Stimulated activated CD4-positive, alpha-beta T cell treated with anti-CD3 and anti-CD28 coated beads, Interleukin-4, amount 100 ng/mL, for 48 hours (primary cell): ENCODE data around the gene GIT1.
A peak's percentile ranks its signal among the peaks of the same experiment; 100 is the strongest.
"Not testable (repeated sequence)": the region's sequence is repeated elsewhere in the genome, so short reads cannot be mapped to it uniquely, and the experiment has no call there.

Source experiments
- DNase-seq, 2 donors: peaks; one replicate each; pipeline ENCODE4 v3.0.0-alpha.2; 2020; ENCODE audit warnings: low read depth in 2 of 2

Gene GIT1

DNA sequence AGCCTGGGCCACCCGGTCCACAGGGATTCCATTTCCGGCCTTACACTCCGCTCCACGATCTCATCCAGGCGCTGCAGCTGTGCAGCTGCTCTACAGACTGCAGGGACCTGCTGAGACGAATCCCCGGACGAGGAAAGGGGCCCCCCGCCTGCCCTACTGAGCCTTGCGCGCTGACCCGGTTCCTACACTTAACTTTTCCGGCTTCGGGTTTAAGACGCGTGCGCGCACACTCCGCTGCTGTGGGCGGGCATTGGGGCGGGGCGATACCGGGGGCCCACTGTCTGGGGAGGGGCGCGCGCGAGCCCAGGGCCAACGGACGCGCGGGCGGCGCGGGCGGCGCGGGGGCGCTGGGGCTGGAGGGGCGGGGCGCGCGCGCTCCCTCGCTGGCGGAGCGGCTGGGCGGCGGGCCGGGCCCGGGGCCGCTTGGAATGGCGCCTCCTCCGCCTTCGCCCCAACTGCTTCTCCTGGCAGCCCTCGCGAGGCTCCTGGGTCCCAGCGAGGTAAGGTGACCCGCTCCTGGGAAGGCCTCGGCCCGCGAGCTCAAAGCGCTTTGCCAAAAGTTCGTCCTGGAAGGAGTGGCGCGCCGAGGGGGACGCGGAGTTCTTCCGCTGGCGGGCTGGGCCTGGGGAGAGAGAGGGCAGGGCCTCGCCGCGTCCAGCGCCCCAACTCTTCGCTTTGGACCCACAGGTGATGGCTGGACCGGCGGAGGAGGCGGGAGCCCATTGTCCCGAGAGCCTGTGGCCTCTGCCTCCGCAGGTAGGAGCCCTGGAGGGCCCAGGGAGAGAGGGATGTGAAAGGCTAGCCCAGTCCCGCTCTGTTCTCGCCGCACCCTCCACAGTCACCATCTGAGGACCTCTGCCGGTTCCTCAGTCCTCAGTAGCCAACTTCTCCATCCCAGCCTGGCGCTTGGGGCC is 20.9 kb downstream of the GIT1 start, which contains the start of gene TP53I13:
Gene TP53I13 (plus strand): TSS at position 371 of the 914 bp plus-strand sequence. CDS start 58 bp downstream, at position 429.
- DNase-seq: peak; percentile 82 to 88

GRCh38 chr17:29567554-29568330 is 21.7 kb downstream of the GIT1 start:
- peak; percentile 73 to 77 for DNase-seq

GRCh38 chr17:29567304-29567553 is 22.2 kb downstream of the GIT1 start:
- no peak for DNase-seq

- peak; percentile 50 to 52 for DNase-seq
Measured at GRCh38 chr17:29566473-29567303, 22.8 kb downstream of the GIT1 start, which contains the start of gene ABHD15. TSS of gene ABHD15 (minus strand) at chr17:29567037. CDS start at chr17:29566966, 71 bp downstream.

GRCh38 chr17:29565643-29566472 is 23.6 kb downstream of the GIT1 start:
- DNase-seq: peak; percentile 48 to 54

DNA sequence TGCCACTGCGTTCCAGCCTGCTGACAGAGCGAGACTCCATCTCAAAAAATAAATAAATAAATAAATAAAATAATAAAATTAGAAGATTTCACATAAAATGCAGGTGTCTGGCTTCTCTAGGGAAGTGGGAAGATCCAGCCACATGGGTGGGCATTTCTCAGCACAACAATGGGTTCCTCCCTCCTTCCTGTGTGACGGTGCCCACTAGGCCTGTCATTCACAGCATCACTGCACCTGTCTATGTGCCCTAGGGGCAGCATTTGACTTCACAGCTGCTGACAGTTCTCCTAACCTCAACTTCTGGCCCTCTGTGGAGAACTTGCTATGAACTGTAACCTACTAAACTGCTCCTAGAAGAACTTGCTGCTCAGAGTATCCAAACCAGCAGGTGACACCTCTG is 25.6 kb downstream of the GIT1 start:
- no peak for DNase-seq

GRCh38 chr17:29562615-29563014 is 26.8 kb downstream of the GIT1 start:
- DNase-seq: no peak

- no peak for DNase-seq
Measured at GRCh38 chr17:29561554-29562517, 27.6 kb downstream of the GIT1 start.

- DNase-seq: no peak
Measured at GRCh38 chr17:29560316-29560715, 29.1 kb downstream of the GIT1 start.

DNA sequence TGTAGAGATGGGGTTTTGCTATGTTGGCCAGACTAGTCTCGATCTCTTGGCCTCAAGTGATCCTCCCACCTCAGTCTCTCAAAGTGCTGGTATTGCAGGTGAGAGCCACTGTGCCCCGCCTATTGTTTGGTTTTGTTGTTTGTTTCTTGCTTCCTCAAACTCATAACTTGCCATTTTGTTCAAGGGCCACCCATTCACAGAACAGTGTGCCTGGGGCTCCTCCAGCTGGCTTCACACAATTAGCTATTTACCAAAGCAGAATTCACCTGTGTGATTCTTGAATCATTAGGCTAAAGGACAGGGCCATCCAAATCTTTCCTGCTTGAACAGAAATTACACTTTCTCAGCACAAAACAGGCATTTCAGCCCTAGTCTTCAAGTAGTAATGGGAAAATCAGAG is 29.8 kb downstream of the GIT1 start:
- no peak for DNase-seq

DNA sequence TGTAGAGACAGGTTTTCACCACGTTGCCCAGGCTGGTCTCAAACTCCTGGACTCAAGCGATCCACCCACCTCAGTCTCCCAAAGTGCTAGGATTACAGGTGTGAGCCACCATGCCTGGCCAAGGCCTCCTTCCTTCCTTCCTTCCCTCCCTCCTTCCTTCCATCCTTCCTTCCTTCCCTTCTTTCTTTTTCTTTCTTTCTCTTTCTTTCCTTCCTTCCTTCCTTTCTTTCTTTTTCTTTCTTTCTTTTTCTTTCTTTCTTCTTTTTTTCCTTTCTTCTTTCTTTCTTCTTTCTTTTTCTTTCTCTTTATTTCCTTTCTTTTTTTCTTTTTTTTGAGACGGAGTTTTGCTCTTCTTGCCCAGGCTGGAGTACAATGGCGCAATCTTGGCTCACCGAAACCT is 31.3 kb downstream of the GIT1 start:
- not testable (repeated sequence) for DNase-seq

DNA sequence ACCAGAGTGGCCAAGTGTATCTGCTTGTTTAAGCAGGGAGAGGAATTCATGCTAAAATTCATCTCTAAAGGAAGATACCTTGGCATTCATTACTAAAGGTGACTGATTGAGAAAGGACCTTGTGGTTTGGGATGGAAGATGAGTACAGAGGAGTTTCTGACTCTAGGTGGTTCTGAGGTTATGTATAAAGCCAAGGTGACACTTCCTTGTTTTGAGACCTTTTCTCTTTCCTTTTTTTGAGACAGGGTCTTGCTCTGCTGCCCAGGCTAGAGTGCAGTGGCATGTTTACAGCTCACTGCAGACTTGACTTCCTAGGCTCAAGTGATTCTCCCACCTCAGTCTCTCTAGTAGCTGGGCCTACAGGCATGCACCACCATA is 31.7 kb downstream of the GIT1 start:
- DNase-seq: no peak

DNA sequence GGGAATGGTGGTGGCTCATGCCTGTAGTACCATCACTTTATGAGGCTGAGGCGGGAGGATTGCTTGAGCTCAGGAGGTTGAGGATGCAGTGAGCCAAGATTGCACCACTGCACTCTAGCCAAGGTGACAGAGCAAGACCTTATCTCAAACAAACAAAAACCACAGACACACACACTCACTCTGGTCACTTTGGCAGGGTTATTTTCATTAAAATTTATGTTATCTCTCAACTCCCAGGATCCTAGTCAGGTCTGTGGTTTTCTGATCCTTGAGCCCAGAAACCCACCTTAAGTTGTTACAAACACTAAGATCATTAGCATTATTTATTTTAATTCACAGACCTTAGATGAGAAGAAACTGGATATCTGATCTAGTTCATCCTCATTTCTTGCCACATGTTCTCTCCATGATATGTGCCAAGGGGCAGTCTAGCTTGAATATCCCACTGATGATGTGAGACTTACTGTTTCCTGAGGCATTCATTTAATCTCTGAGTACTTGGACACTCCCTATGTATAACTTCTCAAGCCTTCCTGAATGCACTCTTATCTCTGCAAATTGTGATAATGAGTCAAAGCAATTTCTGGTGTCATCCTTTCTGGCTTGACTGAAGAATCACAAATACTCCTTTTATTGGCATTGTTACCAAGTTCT is 32.2 kb downstream of the GIT1 start:
- no peak for DNase-seq

DNA sequence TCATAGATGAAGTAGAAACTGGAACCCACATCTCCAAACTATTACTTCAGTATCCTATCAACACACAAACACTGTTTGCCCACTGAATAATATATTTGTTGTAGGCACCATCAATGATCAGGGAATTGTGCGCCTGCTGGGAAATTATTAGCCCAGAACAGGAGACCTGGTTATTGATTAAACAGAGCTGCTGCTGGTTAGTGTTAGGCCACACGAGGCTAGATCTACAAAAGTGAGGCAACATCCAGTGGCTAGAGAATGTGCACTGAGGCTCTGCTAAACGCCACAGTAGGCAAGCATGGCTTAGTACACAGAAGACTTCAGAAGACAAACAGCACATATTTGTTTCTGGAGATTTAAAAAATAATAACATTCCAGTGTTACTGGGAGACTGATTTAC is 33.6 kb downstream of the GIT1 start:
- DNase-seq: no peak

DNA sequence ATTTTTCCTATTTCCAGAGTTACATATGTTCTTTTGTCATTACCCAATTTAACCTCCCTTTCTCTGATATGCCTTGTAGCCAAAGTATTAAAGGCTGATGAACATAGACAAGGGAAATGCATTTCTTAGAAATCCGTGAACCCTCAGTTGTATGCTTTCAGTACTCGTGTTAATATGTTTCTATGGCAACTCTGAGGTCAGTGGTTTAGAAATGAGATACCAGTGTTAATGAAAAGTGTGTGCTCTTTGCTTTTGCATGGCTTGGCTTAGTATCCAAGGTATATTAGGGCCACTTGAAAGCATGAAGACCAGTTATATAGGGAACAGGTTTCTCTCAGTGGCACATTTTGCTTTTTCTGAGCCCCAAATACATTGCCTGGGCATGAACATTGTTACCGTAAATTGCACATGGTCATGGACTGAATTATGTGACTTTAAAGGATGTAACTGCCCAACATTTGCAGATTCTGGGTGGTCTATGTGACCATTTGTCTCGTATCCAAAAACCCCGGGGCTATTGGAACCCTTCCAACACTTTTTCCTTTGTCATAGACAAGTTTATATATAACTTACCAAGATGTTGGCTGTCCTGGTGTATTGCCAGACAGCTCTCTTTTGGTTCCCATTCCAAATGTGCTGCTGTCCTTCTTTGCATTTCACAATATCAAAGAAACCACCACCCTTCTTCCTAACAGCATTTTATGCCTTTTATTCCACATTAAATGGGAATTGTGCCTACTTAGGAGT is 40.1 kb downstream of the GIT1 start:
- no peak for DNase-seq

- DNase-seq: no peak
Measured at GRCh38 chr17:29546830-29547229, 42.6 kb downstream of the GIT1 start.

GRCh38 chr17:29546085-29546484 is 43.4 kb downstream of the GIT1 start:
- DNase-seq: no peak

GRCh38 chr17:29544066-29544465 is 45.4 kb downstream of the GIT1 start:
- no peak for DNase-seq

GRCh38 chr17:29533976-29534375 is 55.5 kb downstream of the GIT1 start:
- no peak for DNase-seq
